ENCODE results near the gene RXRA. TPM values are rescaled to one million over a fixed set of nuclear protein-coding genes. Genes with fewer than 3 reads are reported as not detected.

Gene RXRA
- total and polyA plus RNA-seq, 10 of the 15 experiments (the other 5 are each of a cell fraction or from before 2014, with no cell fraction given) = 0.89 to 36.8 (median 11.1) TPM

DNA sequence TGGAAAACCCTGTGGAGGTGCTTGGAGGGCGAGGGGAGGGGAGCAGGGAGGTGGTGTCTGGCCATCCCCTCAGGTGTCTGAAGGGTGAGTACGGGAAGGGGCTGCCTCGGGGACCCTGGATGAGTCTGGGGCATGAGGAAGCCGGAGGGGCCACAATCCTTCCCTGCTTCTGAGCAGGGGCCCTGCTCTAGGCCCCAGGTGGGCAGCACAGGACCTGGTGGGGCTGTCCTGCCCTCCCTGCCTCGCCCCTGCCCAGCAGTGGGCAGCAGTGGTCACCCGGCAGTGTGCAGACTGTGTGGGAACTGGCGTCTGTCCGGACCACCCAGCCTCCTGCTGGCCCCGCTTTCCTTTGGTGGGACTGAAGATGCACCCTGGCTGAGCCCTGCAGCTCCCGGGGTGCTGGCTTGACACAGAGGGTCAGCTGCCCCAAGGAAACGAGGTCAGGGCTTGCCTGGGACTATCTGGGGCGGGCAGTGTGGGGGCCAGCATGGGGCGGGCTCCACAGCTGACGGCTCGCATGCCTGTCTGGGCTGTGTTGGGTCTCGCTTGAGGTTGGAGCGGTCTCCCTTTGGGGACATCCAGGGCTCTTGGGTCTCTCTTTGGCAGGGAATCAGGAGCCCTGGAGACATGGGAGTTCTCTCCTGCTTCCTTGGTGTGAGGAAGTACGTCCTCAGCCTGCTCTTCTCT is 26.1 kb downstream of the RXRA start (continued):
- TF ChIP-seq, protein P1, sequence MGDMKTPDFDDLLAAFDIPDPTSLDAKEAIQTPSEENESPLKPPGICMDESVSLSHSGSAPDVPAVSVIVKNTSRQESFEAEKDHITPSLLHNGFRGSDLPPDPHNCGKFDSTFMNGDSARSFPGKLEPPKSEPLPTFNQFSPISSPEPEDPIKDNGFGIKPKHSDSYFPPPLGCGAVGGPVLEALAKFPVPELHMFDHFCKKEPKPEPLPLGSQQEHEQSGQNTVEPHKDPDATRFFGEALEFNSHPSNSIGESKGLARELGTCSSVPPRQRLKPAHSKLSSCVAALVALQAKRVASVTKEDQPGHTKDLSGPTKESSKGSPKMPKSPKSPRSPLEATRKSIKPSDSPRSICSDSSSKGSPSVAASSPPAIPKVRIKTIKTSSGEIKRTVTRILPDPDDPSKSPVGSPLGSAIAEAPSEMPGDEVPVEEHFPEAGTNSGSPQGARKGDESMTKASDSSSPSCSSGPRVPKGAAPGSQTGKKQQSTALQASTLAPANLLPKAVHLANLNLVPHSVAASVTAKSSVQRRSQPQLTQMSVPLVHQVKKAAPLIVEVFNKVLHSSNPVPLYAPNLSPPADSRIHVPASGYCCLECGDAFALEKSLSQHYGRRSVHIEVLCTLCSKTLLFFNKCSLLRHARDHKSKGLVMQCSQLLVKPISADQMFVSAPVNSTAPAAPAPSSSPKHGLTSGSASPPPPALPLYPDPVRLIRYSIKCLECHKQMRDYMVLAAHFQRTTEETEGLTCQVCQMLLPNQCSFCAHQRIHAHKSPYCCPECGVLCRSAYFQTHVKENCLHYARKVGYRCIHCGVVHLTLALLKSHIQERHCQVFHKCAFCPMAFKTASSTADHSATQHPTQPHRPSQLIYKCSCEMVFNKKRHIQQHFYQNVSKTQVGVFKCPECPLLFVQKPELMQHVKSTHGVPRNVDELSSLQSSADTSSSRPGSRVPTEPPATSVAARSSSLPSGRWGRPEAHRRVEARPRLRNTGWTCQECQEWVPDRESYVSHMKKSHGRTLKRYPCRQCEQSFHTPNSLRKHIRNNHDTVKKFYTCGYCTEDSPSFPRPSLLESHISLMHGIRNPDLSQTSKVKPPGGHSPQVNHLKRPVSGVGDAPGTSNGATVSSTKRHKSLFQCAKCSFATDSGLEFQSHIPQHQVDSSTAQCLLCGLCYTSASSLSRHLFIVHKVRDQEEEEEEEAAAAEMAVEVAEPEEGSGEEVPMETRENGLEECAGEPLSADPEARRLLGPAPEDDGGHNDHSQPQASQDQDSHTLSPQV (IDR thresholded peaks at IDR 0.05) = no peak
- TF ChIP-seq, protein P2, sequence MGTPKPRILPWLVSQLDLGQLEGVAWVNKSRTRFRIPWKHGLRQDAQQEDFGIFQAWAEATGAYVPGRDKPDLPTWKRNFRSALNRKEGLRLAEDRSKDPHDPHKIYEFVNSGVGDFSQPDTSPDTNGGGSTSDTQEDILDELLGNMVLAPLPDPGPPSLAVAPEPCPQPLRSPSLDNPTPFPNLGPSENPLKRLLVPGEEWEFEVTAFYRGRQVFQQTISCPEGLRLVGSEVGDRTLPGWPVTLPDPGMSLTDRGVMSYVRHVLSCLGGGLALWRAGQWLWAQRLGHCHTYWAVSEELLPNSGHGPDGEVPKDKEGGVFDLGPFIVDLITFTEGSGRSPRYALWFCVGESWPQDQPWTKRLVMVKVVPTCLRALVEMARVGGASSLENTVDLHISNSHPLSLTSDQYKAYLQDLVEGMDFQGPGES (IDR thresholded peaks at IDR 0.05) = no peak
- TF ChIP-seq PAX8 (IDR thresholded peaks at IDR 0.05) (no peak), ASH2L (IDR thresholded peaks at IDR 0.05; ENCODE audit: borderline replicate concordance, low read depth) (no peak), RAD21 (IDR thresholded peaks at IDR 0.05; ENCODE audit: insufficient read depth, low read depth, low read length) (no peak), JUNB (IDR thresholded peaks at IDR 0.05) (no peak)

GRCh38 chr9:134353539-134353938 is 27.3 kb downstream of the RXRA start:
- DNase-seq (ENCODE audit: low read depth, low spot score) (no peak), FAIRE-seq (no peak), ATAC-seq (no peak)
- in situ Hi-C loops (cut with MboI) (no loop called here), intact Hi-C loops (cut with micrococcal nuclease; ENCODE audit: unreplicated experiment) (no loop called here)
- Histone ChIP-seq H3K4me3 (no peak overlapping the region), H3K4me1 (ENCODE audit: control insufficient read depth, insufficient read depth, low read length) (no peaks in the 10 kb centered on the region), H4K20me1 (ENCODE audit: control insufficient read depth, insufficient read depth) (no peaks in the 10 kb centered on the region), H3K9me3 (replicated peaks; ENCODE audit: control insufficient read depth, insufficient read depth, low read length) (no peaks in the 10 kb centered on the region), H3K9ac (ENCODE audit: control insufficient read depth, insufficient read depth, low read length) (no peak overlapping the region), H3K27ac (ENCODE audit: control insufficient read depth, insufficient read depth) (no peak overlapping the region), H2AFZ (ENCODE audit: control insufficient read depth, low read depth, low read length) (no peak overlapping the region), H3K4me2 (ENCODE audit: control insufficient read depth, insufficient read depth) (no peak overlapping the region), H3K36me3 (ENCODE audit: control insufficient read depth in 2 of 2, insufficient read depth in 2 of 2, low read length in 1 of 2) (no peaks in the 10 kb centered on the region), H3K79me2 (ENCODE audit: control insufficient read depth, insufficient read depth, low read length) (no peaks in the 10 kb centered on the region), H3K27me3 (replicated peaks in 1 of 2; ENCODE audit: control insufficient read depth in 2 of 2, insufficient read depth in 2 of 2, low read length in 1 of 2) (no peaks in the 10 kb centered on the region; a peak in 1 of 4 replicates)
- TF ChIP-seq, protein P3, sequence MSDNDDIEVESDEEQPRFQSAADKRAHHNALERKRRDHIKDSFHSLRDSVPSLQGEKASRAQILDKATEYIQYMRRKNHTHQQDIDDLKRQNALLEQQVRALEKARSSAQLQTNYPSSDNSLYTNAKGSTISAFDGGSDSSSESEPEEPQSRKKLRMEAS (IDR thresholded peaks at IDR 0.05; ENCODE audit: low read depth, low read length) = no peak
- TF ChIP-seq ZNF274 (IDR thresholded peaks at IDR 0.05; ENCODE audit: insufficient read depth, insufficient read length) = no peak
- no peak for TF ChIP-seq EZH2 (IDR thresholded peaks at IDR 0.05; ENCODE audit: borderline replicate concordance, control insufficient read depth, low read depth, low read length)
- TF ChIP-seq POLR2A (IDR thresholded peaks at IDR 0.05; ENCODE audit: low read depth, low read length) = no peak
- TF ChIP-seq HDAC6 (IDR thresholded peaks at IDR 0.05; ENCODE audit: unreplicated experiment) = no peak
- no peak for TF ChIP-seq ASH2L (IDR thresholded peaks at IDR 0.05; ENCODE audit: borderline replicate concordance, low read depth)
- no peak for TF ChIP-seq CHD4 (IDR thresholded peaks at IDR 0.05)
- TF ChIP-seq NFYA (IDR thresholded peaks at IDR 0.05; ENCODE audit: borderline replicate concordance, low read depth, low read length) = no peak
- no peak for TF ChIP-seq CREM (IDR thresholded peaks at IDR 0.05; ENCODE audit: low read depth)
- TF ChIP-seq POLR2AphosphoS5 (IDR thresholded peaks at IDR 0.05; ENCODE audit: low read length) = no peak
- TF ChIP-seq CHD1 (IDR thresholded peaks at IDR 0.05; ENCODE audit: low read depth, low read length) = no peak
- TF ChIP-seq, protein P4, sequence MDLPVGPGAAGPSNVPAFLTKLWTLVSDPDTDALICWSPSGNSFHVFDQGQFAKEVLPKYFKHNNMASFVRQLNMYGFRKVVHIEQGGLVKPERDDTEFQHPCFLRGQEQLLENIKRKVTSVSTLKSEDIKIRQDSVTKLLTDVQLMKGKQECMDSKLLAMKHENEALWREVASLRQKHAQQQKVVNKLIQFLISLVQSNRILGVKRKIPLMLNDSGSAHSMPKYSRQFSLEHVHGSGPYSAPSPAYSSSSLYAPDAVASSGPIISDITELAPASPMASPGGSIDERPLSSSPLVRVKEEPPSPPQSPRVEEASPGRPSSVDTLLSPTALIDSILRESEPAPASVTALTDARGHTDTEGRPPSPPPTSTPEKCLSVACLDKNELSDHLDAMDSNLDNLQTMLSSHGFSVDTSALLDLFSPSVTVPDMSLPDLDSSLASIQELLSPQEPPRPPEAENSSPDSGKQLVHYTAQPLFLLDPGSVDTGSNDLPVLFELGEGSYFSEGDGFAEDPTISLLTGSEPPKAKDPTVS (IDR thresholded peaks at IDR 0.05; ENCODE audit: low read depth, low read length) = no peak
- no peak for TF ChIP-seq SRF (IDR thresholded peaks at IDR 0.05; ENCODE audit: low read depth in 2 of 2, low read length in 2 of 2)
- ChIA-PET POLR2A (no interaction called here), CTCF (no interaction called here), RAD21 (ENCODE audit: unreplicated experiment) (no interaction called here), SMC1A (ENCODE audit: uncharacterized antibody, unreplicated experiment) (no interaction called here)
- no TSS peak for BruUV-seq (replicated peaks)
- WGBS (ENCODE audit: insufficient coverage, insufficient replicate concordance, low lambda C conversion rate, missing lambda C conversion rate) = 58% methylated on average over 12 of the region's 12 CpGs

Measured in GM12878 (cell line).